Measurements from ENCODE around the gene NACA.
"Not testable (repeated sequence)": the region's sequence is repeated elsewhere in the genome, so short reads cannot be mapped to it uniquely, and the experiment has no call there.

NACA gene

GRCh38 chr12:56723889-56724700 lies 1.0 kb downstream of the NACA start:
- peak; percentile 66 for DNase-seq

- no peak for DNase-seq
Measured at GRCh38 chr12:56723352-56723751, 1.7 kb downstream of the NACA start.

- no peak for DNase-seq
Measured at GRCh38 chr12:56722832-56723231, 2.3 kb downstream of the NACA start.

- DNase-seq, result no peak
Measured at GRCh38 chr12:56721721-56722120, 3.4 kb downstream of the NACA start.

- no peak for DNase-seq
Measured at GRCh38 chr12:56721216-56721615, 3.9 kb downstream of the NACA start.

- DNase-seq, result no peak
Measured at GRCh38 chr12:56720731-56721151, 4.4 kb downstream of the NACA start.

- no peak for DNase-seq
Measured at GRCh38 chr12:56719056-56719455, 6.0 kb downstream of the NACA start.

GRCh38 chr12:56718636-56719035 lies 6.5 kb downstream of the NACA start:
- no peak for DNase-seq

GRCh38 chr12:56718149-56718548 lies 7.0 kb downstream of the NACA start:
- no peak for DNase-seq

- no peak for DNase-seq
Measured at GRCh38 chr12:56716933-56717880, 7.9 kb downstream of the NACA start.

- no peak for DNase-seq
Measured at GRCh38 chr12:56716458-56716857, 8.6 kb downstream of the NACA start.

- DNase-seq, result no peak
Measured at GRCh38 chr12:56715798-56716197, 9.3 kb downstream of the NACA start.

GRCh38 chr12:56714431-56714929 lies 10.6 kb downstream of the NACA start:
- no peak for DNase-seq

- no peak for DNase-seq
Measured at GRCh38 chr12:56713345-56713744, 11.8 kb downstream of the NACA start.

- no peak for DNase-seq
Measured at GRCh38 chr12:56709759-56710376, 15.2 kb downstream of the NACA start.

GRCh38 chr12:56704522-56704921 lies 20.6 kb downstream of the NACA start:
- DNase-seq, result not testable (repeated sequence)

- DNase-seq, result no peak
Measured at GRCh38 chr12:56699020-56699661, 26.0 kb downstream of the NACA start.

- DNase-seq, result peak; percentile 35
Measured at GRCh38 chr12:56695327-56696101, 29.6 kb downstream of the NACA start.

GRCh38 chr12:56694161-56694560 lies 30.9 kb downstream of the NACA start:
- no peak for DNase-seq

- no peak for DNase-seq
Measured at GRCh38 chr12:56688846-56689109, 36.3 kb downstream of the NACA start.

GRCh38 chr12:56688129-56688845 lies 36.8 kb downstream of the NACA start, which contains the start of gene PTGES3:
TSS of gene PTGES3 (minus strand) at chr12:56688284. CDS start at chr12:56687999, 285 bp downstream.
- DNase-seq, result peak; percentile 99

All from fibroblast of skin of scalp (primary cell).